ENCODE data around the gene CBFB.
"Not testable (repeated sequence)": the region's sequence is repeated elsewhere in the genome, so short reads cannot be mapped to it uniquely, and the experiment has no call there.

The CBFB gene

GRCh38 chr16:67030221-67030962 lies 1.4 kb downstream of the CBFB start:
- Histone ChIP-seq H3K27me3 (ENCODE audit: insufficient read depth, insufficient read length) (peaks cover 4% of the 10 kb centered on the region), H3K4me3 (ENCODE audit: insufficient read length, low read depth) (peak overlapping the region; percentile 87), H3K36me3 (ENCODE audit: insufficient read depth, insufficient read length, low read length) (peaks cover 36% of the 10 kb centered on the region), H3K4me1 (ENCODE audit: insufficient read depth, insufficient read length) (peaks cover 3% of the 10 kb centered on the region), H3K9ac (ENCODE audit: insufficient read length, low read depth) (peak overlapping the region; percentile 93), H3K9me3 (ENCODE audit: insufficient read depth, low read length) (no peaks in the 10 kb centered on the region)
- TF ChIP-seq SUZ12 (IDR thresholded peaks at IDR 0.05; ENCODE audit: extremely low read depth, insufficient read depth, insufficient read length) = no peak
- TF ChIP-seq YY1 (IDR thresholded peaks at IDR 0.05; ENCODE audit: insufficient read depth, insufficient read length) = no peak
- TF ChIP-seq ZNF274 (IDR thresholded peaks at IDR 0.05; ENCODE audit: low read depth, low read length) = no peak
- no peak for DNase-seq (ENCODE audit: low read depth, low spot score)

GRCh38 chr16:67034487-67034886 lies 5.5 kb downstream of the CBFB start:
- TF ChIP-seq ZNF274 (IDR thresholded peaks at IDR 0.05; ENCODE audit: low read depth, low read length) (no peak), YY1 (IDR thresholded peaks at IDR 0.05; ENCODE audit: insufficient read depth, insufficient read length) (no peak), SUZ12 (IDR thresholded peaks at IDR 0.05; ENCODE audit: extremely low read depth, insufficient read depth, insufficient read length) (no peak)
- Histone ChIP-seq H3K27me3 (ENCODE audit: insufficient read depth, insufficient read length) (peaks cover 4% of the 10 kb centered on the region), H3K4me1 (ENCODE audit: insufficient read depth, insufficient read length) (peaks cover 3% of the 10 kb centered on the region), H3K9ac (ENCODE audit: insufficient read length, low read depth) (no peak overlapping the region), H3K4me3 (ENCODE audit: insufficient read length, low read depth) (no peak overlapping the region), H3K36me3 (ENCODE audit: insufficient read depth, insufficient read length, low read length) (peaks cover 64% of the 10 kb centered on the region), H3K9me3 (ENCODE audit: insufficient read depth, low read length) (no peaks in the 10 kb centered on the region)
- no peak for DNase-seq (ENCODE audit: low read depth, low spot score)

GRCh38 chr16:67035364-67035763 lies 6.4 kb downstream of the CBFB start:
- no peak for TF ChIP-seq YY1 (IDR thresholded peaks at IDR 0.05; ENCODE audit: insufficient read depth, insufficient read length)
- no peak for TF ChIP-seq ZNF274 (IDR thresholded peaks at IDR 0.05; ENCODE audit: low read depth, low read length)
- TF ChIP-seq SUZ12 (IDR thresholded peaks at IDR 0.05; ENCODE audit: extremely low read depth, insufficient read depth, insufficient read length) = no peak
- no peak overlapping the region for H3K9ac ChIP-seq (ENCODE audit: insufficient read length, low read depth)
- H3K36me3 ChIP-seq (ENCODE audit: insufficient read depth, insufficient read length, low read length) = peaks cover 64% of the 10 kb centered on the region
- H3K4me3 ChIP-seq (ENCODE audit: insufficient read length, low read depth) = no peak overlapping the region
- no peak for DNase-seq (ENCODE audit: low read depth, low spot score)
- H3K9me3 ChIP-seq (ENCODE audit: insufficient read depth, low read length) = no peaks in the 10 kb centered on the region
- peaks cover under 1% of the 10 kb centered on the region for H3K4me1 ChIP-seq (ENCODE audit: insufficient read depth, insufficient read length)
- H3K27me3 ChIP-seq (ENCODE audit: insufficient read depth, insufficient read length) = no peaks in the 10 kb centered on the region

- TF ChIP-seq SUZ12 (IDR thresholded peaks at IDR 0.05; ENCODE audit: extremely low read depth, insufficient read depth, insufficient read length) = no peak
- TF ChIP-seq ZNF274 (IDR thresholded peaks at IDR 0.05; ENCODE audit: low read depth, low read length) = no peak
- TF ChIP-seq YY1 (IDR thresholded peaks at IDR 0.05; ENCODE audit: insufficient read depth, insufficient read length) = no peak
- Histone ChIP-seq H3K36me3 (ENCODE audit: insufficient read depth, insufficient read length, low read length) (peaks cover 57% of the 10 kb centered on the region), H3K4me1 (ENCODE audit: insufficient read depth, insufficient read length) (no peaks in the 10 kb centered on the region), H3K27me3 (ENCODE audit: insufficient read depth, insufficient read length) (no peaks in the 10 kb centered on the region), H3K4me3 (ENCODE audit: insufficient read length, low read depth) (no peak overlapping the region), H3K9me3 (ENCODE audit: insufficient read depth, low read length) (no peaks in the 10 kb centered on the region), H3K9ac (ENCODE audit: insufficient read length, low read depth) (no peak overlapping the region)
- no peak for DNase-seq (ENCODE audit: low read depth, low spot score)
Measured at GRCh38 chr16:67036323-67036741, 7.4 kb downstream of the CBFB start.

GRCh38 chr16:67039260-67040020 lies 10.5 kb downstream of the CBFB start:
- Histone ChIP-seq H3K27me3 (ENCODE audit: insufficient read depth, insufficient read length) (no peaks in the 10 kb centered on the region), H3K4me1 (ENCODE audit: insufficient read depth, insufficient read length) (no peaks in the 10 kb centered on the region), H3K9me3 (ENCODE audit: insufficient read depth, low read length) (no peaks in the 10 kb centered on the region), H3K4me3 (ENCODE audit: insufficient read length, low read depth) (no peak overlapping the region), H3K9ac (ENCODE audit: insufficient read length, low read depth) (no peak overlapping the region), H3K36me3 (ENCODE audit: insufficient read depth, insufficient read length, low read length) (peaks cover 46% of the 10 kb centered on the region)
- DNase-seq (ENCODE audit: low read depth, low spot score) = no peak
- TF ChIP-seq ZNF274 (IDR thresholded peaks at IDR 0.05; ENCODE audit: low read depth, low read length) (no peak), SUZ12 (IDR thresholded peaks at IDR 0.05; ENCODE audit: extremely low read depth, insufficient read depth, insufficient read length) (no peak), YY1 (IDR thresholded peaks at IDR 0.05; ENCODE audit: insufficient read depth, insufficient read length) (no peak)

GRCh38 chr16:67040166-67040565 lies 11.2 kb downstream of the CBFB start:
- no peak overlapping the region for H3K4me3 ChIP-seq (ENCODE audit: insufficient read length, low read depth)

GRCh38 chr16:67040906-67041305 lies 12.0 kb downstream of the CBFB start:
- Histone ChIP-seq H3K9ac (ENCODE audit: insufficient read length, low read depth) (no peak overlapping the region), H3K36me3 (ENCODE audit: insufficient read depth, insufficient read length, low read length) (peaks cover 42% of the 10 kb centered on the region), H3K4me1 (ENCODE audit: insufficient read depth, insufficient read length) (no peaks in the 10 kb centered on the region), H3K9me3 (ENCODE audit: insufficient read depth, low read length) (no peaks in the 10 kb centered on the region), H3K27me3 (ENCODE audit: insufficient read depth, insufficient read length) (no peaks in the 10 kb centered on the region), H3K4me3 (ENCODE audit: insufficient read length, low read depth) (no peak overlapping the region)
- TF ChIP-seq ZNF274 (IDR thresholded peaks at IDR 0.05; ENCODE audit: low read depth, low read length) (no peak), SUZ12 (IDR thresholded peaks at IDR 0.05; ENCODE audit: extremely low read depth, insufficient read depth, insufficient read length) (no peak), YY1 (IDR thresholded peaks at IDR 0.05; ENCODE audit: insufficient read depth, insufficient read length) (no peak)
- no peak for DNase-seq (ENCODE audit: low read depth, low spot score)

More at GRCh38 chr16:67040166-67040565, 11.2 kb downstream of the CBFB start:
- no peak overlapping the region for H3K9ac ChIP-seq (ENCODE audit: insufficient read length, low read depth)
- no peaks in the 10 kb centered on the region for H3K27me3 ChIP-seq (ENCODE audit: insufficient read depth, insufficient read length)
- no peaks in the 10 kb centered on the region for H3K9me3 ChIP-seq (ENCODE audit: insufficient read depth, low read length)
- no peak for DNase-seq (ENCODE audit: low read depth, low spot score)
- no peaks in the 10 kb centered on the region for H3K4me1 ChIP-seq (ENCODE audit: insufficient read depth, insufficient read length)
- peaks cover 44% of the 10 kb centered on the region for H3K36me3 ChIP-seq (ENCODE audit: insufficient read depth, insufficient read length, low read length)
- TF ChIP-seq ZNF274 (IDR thresholded peaks at IDR 0.05; ENCODE audit: low read depth, low read length) (no peak), YY1 (IDR thresholded peaks at IDR 0.05; ENCODE audit: insufficient read depth, insufficient read length) (no peak), SUZ12 (IDR thresholded peaks at IDR 0.05; ENCODE audit: extremely low read depth, insufficient read depth, insufficient read length) (no peak)

GRCh38 chr16:67041520-67041919 lies 12.6 kb downstream of the CBFB start:
- not testable (repeated sequence) for H3K9ac ChIP-seq (ENCODE audit: insufficient read length, low read depth); H3K27me3 ChIP-seq (ENCODE audit: insufficient read depth, insufficient read length); H3K4me1 ChIP-seq (ENCODE audit: insufficient read depth, insufficient read length); DNase-seq (ENCODE audit: low read depth, low spot score); H3K9me3 ChIP-seq (ENCODE audit: insufficient read depth, low read length); H3K4me3 ChIP-seq (ENCODE audit: insufficient read length, low read depth)
- H3K36me3 ChIP-seq (ENCODE audit: insufficient read depth, insufficient read length, low read length) = peaks cover 40% of the 10 kb centered on the region

All from NT2/D1 (cell line).